Sigmoid colon (tissue), 7 donors: ENCODE measurements around the gene GPR18. TPM values are rescaled to one million over a fixed set of nuclear protein-coding genes. Genes with fewer than 3 reads are reported as not detected.

Experiments used
- DNase-seq: peaks from one replicate; pipeline ENCODE4 v3.0.0-alpha.2; 2019
- H3K27ac ChIP-seq, 4 donors: fragments of 200-600 bp; sonication (generic); one replicate each; pipeline ENCODE4 v1.5.1; 2016 to 2019; ENCODE audit warnings: mild to moderate bottlenecking in 1 of 4
- H3K27me3 ChIP-seq, 3 donors: fragments of 200-600 bp; sonication (generic); one replicate each; pipeline ENCODE4 v1.5.1; 2019; ENCODE audit warnings: mild to moderate bottlenecking in 1 of 3
- H3K36me3 ChIP-seq, 4 donors: fragments of 200-600 bp; sonication (generic); one replicate each; pipeline ENCODE4 v1.5.1; 2016 to 2019
- H3K4me1 ChIP-seq, 4 donors: fragments of 200-600 bp; sonication (generic); one replicate each; pipeline ENCODE4 v1.5.1; 2017 to 2019
- H3K4me3 ChIP-seq, 4 donors: fragments of 200-600 bp; sonication (generic); one replicate each; pipeline ENCODE4 v1.5.1; 2017 to 2019; ENCODE audit warnings: mild to moderate bottlenecking in 2 of 4, moderate library complexity in 1 of 4
- H3K9me3 ChIP-seq, 4 donors: fragments of 200-600 bp in 3 of 4; sonication (generic) in 3 of 4; one replicate each; pipeline versions ENCODE4 v1.5.1 to v1.6.1; 2013 to 2019
- CTCF ChIP-seq, 4 experiments: fragments of 450-650 bp in 3 of 4; fragments of 200-600 bp in 1 of 4; IDR thresholded peaks; one replicate each; pipeline ENCODE4 v1.5.1; 2016 to 2019; ENCODE audit warnings: antibody characterized with exemption in 4 of 4, mild to moderate bottlenecking in 3 of 4, moderate library complexity in 2 of 4
- EP300 ChIP-seq, 4 donors: sonication (generic); formaldehyde crosslinking; IDR thresholded peaks; one replicate each; pipeline ENCODE4 v1.6.1; 2017; ENCODE audit warnings: antibody characterized with exemption in 4 of 4
- POLR2A ChIP-seq, 2 donors: fragments of 450-650 bp; IDR thresholded peaks; one replicate each; pipeline ENCODE4 v1.6.1; 2016; ENCODE audit warnings: antibody characterized with exemption in 2 of 2, mild to moderate bottlenecking in 2 of 2, moderate library complexity in 2 of 2
- POLR2AphosphoS5 ChIP-seq, 4 donors: sonication (generic); formaldehyde crosslinking; IDR thresholded peaks; one replicate each; pipeline ENCODE4 v1.6.1; 2017; ENCODE audit warnings: antibody characterized with exemption in 4 of 4
- WGBS, 2 donors: extraction: QIAGEN DNeasy Blood & Tissue Kit; methylation state at CpG; one replicate each; pipeline ENCODE4 v1.1.7; 2013; 5-methylcytosine and 5-hydroxymethylcytosine counted together
- intact Hi-C: fragments of 100-400 bp; cut with DNase I; formaldehyde crosslinking; loops from one replicate; pipeline ENCODE4 v1.15.1; 2023
- polyA plus RNA-seq, 3 donors: library from polyadenylated mRNA; stranded (reverse); fragments of 200-250 nt; gene quantifications; one replicate each; pipeline ENCODE4 v1.2.3, GENCODE V29; 2013
- total RNA-seq, 4 donors: library from RNA; depleted of rRNA; stranded (reverse); fragments of >200 nt; gene quantifications; one replicate each; pipeline ENCODE4 v1.1.0, GENCODE V29; 2016
- donor health status: healthy with polysubstance abuse.
- donor health status: Bipolar disorder and iron deficiency.
- donor health status: healthy.

GPR18 gene
- total and polyA plus RNA-seq, 7 donors = 0.83 to 7.5 TPM; not detected in 5

DNA sequence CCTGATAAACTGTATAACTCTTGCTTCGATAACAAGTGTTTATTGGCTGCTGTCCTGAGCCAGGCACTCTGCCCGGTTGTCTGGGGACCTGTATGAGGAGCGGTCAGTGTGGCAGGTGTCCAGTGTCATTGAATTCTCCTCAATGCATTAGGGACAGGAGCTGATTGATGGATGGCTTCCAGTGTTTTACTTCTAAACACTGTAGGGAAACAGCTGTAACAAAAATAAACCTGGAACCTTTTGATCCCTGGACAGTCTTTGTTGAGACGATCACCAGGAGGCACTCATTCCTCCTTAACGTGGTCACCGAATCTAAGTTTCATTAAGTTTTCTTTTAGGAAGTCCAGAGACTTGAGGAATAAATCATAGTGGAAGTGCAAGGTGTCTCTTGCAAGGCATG, 39.6 kb downstream of the GPR18 start:
- H3K9me3 ChIP-seq = no peaks in the 10 kb centered on the region
- H3K36me3 ChIP-seq = no peaks in the 10 kb centered on the region
- H3K27me3 ChIP-seq = no peaks in the 10 kb centered on the region
- no peak overlapping the region for H3K4me3 ChIP-seq
- no peak for TF ChIP-seq EP300 (IDR thresholded peaks at IDR 0.05)
- no peak for TF ChIP-seq CTCF (IDR thresholded peaks at IDR 0.05)
- no peak for TF ChIP-seq POLR2A (IDR thresholded peaks at IDR 0.05)
- TF ChIP-seq POLR2AphosphoS5 (IDR thresholded peaks at IDR 0.05) = no peak
- H3K27ac ChIP-seq = peak overlapping the region in 2 of 4 donors; percentile 3 to 16
- DNase-seq = no peak
- intact Hi-C loops = no loop called here
- 54 to 61% methylated on average over 6 of the region's 6 CpGs for WGBS, 2 donors
- H3K4me1 ChIP-seq = peaks cover 0 to 43% (median 29%) of the 10 kb centered on the region in 4 donors

GRCh38 chr13:99218126-99218525, 40.1 kb downstream of the GPR18 start:
- H3K9me3 ChIP-seq = no peaks in the 10 kb centered on the region
- intact Hi-C loops = no loop called here
- H3K27me3 ChIP-seq = no peaks in the 10 kb centered on the region
- peak overlapping the region in 2 of 4 donors; percentile 3 to 16 for H3K27ac ChIP-seq
- no peak for DNase-seq
- peaks cover 0 to 43% (median 29%) of the 10 kb centered on the region in 4 donors for H3K4me1 ChIP-seq
- no peak overlapping the region for H3K4me3 ChIP-seq
- no peaks in the 10 kb centered on the region for H3K36me3 ChIP-seq
- TF ChIP-seq EP300 (IDR thresholded peaks at IDR 0.05) (no peak), CTCF (IDR thresholded peaks at IDR 0.05) (no peak), POLR2A (IDR thresholded peaks at IDR 0.05) (no peak), POLR2AphosphoS5 (IDR thresholded peaks at IDR 0.05) (no peak)

DNA sequence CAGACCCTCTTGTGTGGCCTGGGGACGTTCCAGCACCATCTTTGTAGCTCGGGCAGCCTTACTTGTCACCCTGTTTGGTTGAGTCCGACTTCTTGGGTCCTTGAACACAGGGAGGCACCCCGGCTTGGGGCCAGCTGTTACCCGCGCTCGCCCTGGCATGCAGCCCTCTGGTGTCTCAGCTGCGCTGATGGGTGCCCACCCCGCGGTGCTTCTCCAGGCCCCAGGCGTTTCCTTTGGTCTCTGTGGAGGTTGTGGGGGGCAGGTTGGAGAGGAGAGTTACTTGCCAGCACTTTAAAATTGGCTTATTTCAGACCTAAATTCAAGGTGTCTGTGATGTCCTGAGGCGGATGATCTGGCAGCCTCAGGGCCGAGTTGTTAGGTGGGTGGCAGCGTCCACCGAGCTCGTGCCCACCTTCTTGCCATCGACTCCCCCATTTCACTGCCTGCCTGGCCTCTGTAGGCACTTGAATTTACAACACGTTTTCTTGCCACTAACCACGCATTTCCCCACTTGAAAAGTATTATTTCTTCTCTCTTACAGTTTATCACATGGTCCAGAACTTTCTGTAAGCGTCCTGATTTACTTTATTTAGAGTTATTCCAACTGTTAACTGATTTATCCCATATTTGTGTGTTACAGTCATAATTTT, 40.6 kb downstream of the GPR18 start:
- peak overlapping the region in 1 of 4 donors; percentile 3 for H3K27ac ChIP-seq
- no peak for TF ChIP-seq EP300 (IDR thresholded peaks at IDR 0.05)
- no peak for DNase-seq
- H3K27me3 ChIP-seq = no peaks in the 10 kb centered on the region
- peaks cover 0 to 43% (median 29%) of the 10 kb centered on the region in 4 donors for H3K4me1 ChIP-seq
- no peaks in the 10 kb centered on the region for H3K36me3 ChIP-seq
- no peak overlapping the region for H3K4me3 ChIP-seq
- intact Hi-C loops = no loop called here
- no peaks in the 10 kb centered on the region for H3K9me3 ChIP-seq
- WGBS, 2 donors = 62 to 85% methylated on average over 20 of the region's 20 CpGs

DNA sequence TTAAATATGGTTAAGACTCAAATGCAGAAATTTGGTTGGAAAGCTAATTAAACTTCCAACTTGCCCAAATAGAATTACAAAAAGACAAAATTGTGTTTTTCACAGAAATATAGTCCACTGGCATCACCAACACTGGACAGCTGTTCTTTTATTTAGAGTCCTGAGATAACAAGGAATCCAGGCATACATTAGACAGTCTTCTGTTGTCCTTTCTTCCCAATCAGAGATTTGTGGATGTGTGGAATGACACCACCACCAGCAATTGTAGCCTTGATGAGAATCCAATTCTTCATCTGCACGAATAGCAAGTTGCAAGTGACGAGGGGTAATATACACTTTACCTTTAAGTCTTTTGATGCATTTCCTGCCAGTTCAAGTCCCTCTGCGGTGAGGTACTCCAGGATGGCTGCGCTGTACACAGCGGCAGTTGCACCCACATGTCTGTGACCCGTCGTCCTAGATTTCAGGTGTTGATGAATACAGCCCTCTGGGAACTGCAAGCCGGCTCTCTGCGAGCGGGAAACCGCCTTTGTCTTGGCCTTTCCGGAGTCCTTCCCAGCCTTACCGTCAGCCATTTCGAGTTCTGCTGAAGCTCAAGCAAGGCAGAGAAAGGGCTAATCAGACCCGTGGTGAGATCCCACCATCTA, 42.9 kb downstream of the GPR18 start:
- no peaks in the 10 kb centered on the region for H3K9me3 ChIP-seq
- H3K27ac ChIP-seq = peak overlapping the region in 1 of 4 donors; percentile 9
- peaks cover 0 to 36% (median 27%) of the 10 kb centered on the region in 4 donors for H3K4me1 ChIP-seq
- H3K4me3 ChIP-seq = no peak overlapping the region
- no peak for DNase-seq
- TF ChIP-seq POLR2AphosphoS5 (IDR thresholded peaks at IDR 0.05) (no peak), EP300 (IDR thresholded peaks at IDR 0.05) (no peak), POLR2A (IDR thresholded peaks at IDR 0.05) (no peak), CTCF (IDR thresholded peaks at IDR 0.05) (no peak)
- H3K36me3 ChIP-seq = no peaks in the 10 kb centered on the region
- intact Hi-C loops = no loop called here
- WGBS, 2 donors = 73 to 89% methylated on average over 15 of the region's 15 CpGs
- H3K27me3 ChIP-seq = no peaks in the 10 kb centered on the region

DNA sequence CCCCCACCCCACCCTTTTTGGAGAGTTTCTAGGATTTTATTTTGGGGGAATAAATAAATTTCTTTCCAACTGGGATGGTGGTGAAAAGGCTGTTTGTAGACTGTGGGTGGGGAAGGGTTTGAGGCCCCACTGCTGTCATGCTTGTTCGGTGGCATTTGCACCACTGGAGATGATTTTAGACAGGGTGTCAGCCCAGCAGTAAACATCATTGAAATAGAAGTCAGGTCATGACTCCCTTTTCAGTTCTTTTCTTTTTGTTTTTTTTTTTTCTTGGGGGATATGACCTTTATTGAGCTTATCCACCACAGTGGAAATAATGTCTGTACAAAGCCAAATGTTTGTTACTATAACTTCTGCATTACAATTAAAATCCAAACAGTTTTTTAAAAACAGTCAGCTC, 43.4 kb downstream of the GPR18 start:
- no peaks in the 10 kb centered on the region for H3K9me3 ChIP-seq
- no peak for DNase-seq
- H3K27me3 ChIP-seq = no peaks in the 10 kb centered on the region
- TF ChIP-seq CTCF (IDR thresholded peaks at IDR 0.05) = no peak
- TF ChIP-seq POLR2A (IDR thresholded peaks at IDR 0.05) = no peak
- no peak for TF ChIP-seq POLR2AphosphoS5 (IDR thresholded peaks at IDR 0.05)
- TF ChIP-seq EP300 (IDR thresholded peaks at IDR 0.05) = no peak
- 39 to 82% methylated on average over 1 of the region's 1 CpG for WGBS, 2 donors
- H3K4me3 ChIP-seq = no peak overlapping the region
- H3K27ac ChIP-seq = no peak overlapping the region
- H3K4me1 ChIP-seq = peaks cover 0 to 33% (median 25%) of the 10 kb centered on the region in 4 donors
- H3K36me3 ChIP-seq = no peaks in the 10 kb centered on the region
- intact Hi-C loops = no loop called here
